HEK293T (cell line): ENCODE measurements around the gene MR1.

Experiments used
- ARNT ChIP-seq: fragments of 450-650 bp; IDR thresholded peaks from 2 replicates; pipeline ENCODE4 v1.6.1; 2017; ENCODE audit warnings: mild to moderate bottlenecking
- BHLHE40 ChIP-seq: fragments of 450-650 bp; IDR thresholded peaks from 2 replicates; pipeline ENCODE4 v1.6.1; 2016; ENCODE audit warnings: mild to moderate bottlenecking, moderate library complexity, borderline replicate concordance
- CTBP1 ChIP-seq: fragments of 450-650 bp; IDR thresholded peaks from 2 replicates; pipeline ENCODE4 v1.6.1; 2016; ENCODE audit warnings: borderline replicate concordance
- ELF4 ChIP-seq: fragments of 450-650 bp; IDR thresholded peaks from 2 replicates; pipeline ENCODE4 v1.6.1; 2017; ENCODE audit warnings: antibody characterized with exemption
- FOXA1 ChIP-seq: fragments of 450-650 bp; IDR thresholded peaks from 2 replicates; pipeline ENCODE4 v1.6.1; 2016; ENCODE audit warnings: mild to moderate bottlenecking
- FOXK2 ChIP-seq: fragments of 450-650 bp; IDR thresholded peaks from 2 replicates; pipeline ENCODE4 v1.6.1; 2016; ENCODE audit warnings: mild to moderate bottlenecking
- FOXM1 ChIP-seq: fragments of 450-650 bp; IDR thresholded peaks from 2 replicates; pipeline ENCODE4 v1.6.1; 2017; ENCODE audit warnings: mild to moderate bottlenecking, borderline replicate concordance
- HDGF ChIP-seq: fragments of 450-650 bp; IDR thresholded peaks from 2 replicates; pipeline ENCODE4 v1.6.1; 2017; ENCODE audit warnings: antibody characterized with exemption, borderline replicate concordance
- L3MBTL2 ChIP-seq: fragments of 450-650 bp; conservative IDR thresholded peaks from 2 replicates; pipeline ENCODE4 v1.6.1; 2016; ENCODE audit warnings: mild to moderate bottlenecking
- NFRKB ChIP-seq: fragments of 450-650 bp; IDR thresholded peaks from 2 replicates; pipeline ENCODE4 v1.6.1; 2016; ENCODE audit warnings: mild to moderate bottlenecking, moderate library complexity
- PKNOX1 ChIP-seq: fragments of 450-650 bp; IDR thresholded peaks from 2 replicates; pipeline ENCODE4 v1.6.1; 2016
- SP1 ChIP-seq: fragments of 450-650 bp; IDR thresholded peaks from 2 replicates; pipeline ENCODE4 v1.6.1; 2017
- SUZ12 ChIP-seq: fragments of 450-650 bp; IDR thresholded peaks from 2 replicates; pipeline ENCODE4 v1.6.1; 2016; ENCODE audit warnings: mild to moderate bottlenecking
- TARDBP ChIP-seq: fragments of 450-650 bp; IDR thresholded peaks from 2 replicates; pipeline ENCODE4 v1.6.1; 2016

DNA sequence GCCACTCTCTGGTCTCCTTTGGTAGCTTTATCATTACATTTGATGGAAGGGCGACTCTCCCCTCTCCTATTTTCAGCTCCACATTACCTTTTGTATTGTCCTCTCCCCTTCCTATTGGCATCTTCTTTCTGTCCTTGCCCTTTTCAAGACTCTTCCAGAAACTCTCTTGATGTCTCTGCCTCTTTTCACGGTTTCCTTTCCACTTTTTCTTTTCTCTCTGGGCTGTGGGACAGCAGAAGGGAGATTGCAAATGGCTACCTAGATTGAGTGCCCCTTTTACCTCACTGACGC lies 72.2 kb downstream of the MR1 start:
- TF ChIP-seq SP1, result no peak
- no peak for TF ChIP-seq L3MBTL2
- no peak for TF ChIP-seq BHLHE40
- TF ChIP-seq ARNT, result no peak
- no peak for TF ChIP-seq ELF4
- no peak for TF ChIP-seq NFRKB
- no peak for TF ChIP-seq SUZ12
- no peak for TF ChIP-seq FOXM1
- no peak for TF ChIP-seq TARDBP
- TF ChIP-seq CTBP1, result no peak
- no peak for TF ChIP-seq HDGF
- TF ChIP-seq FOXK2, result no peak
- TF ChIP-seq FOXA1, result no peak
- no peak for TF ChIP-seq PKNOX1
